Fibroblast of lung (primary cell): ENCODE measurements around the gene TUT1.

Experiments used
- EZH2 ChIP-seq: IDR thresholded peaks from 2 replicates; pipeline ENCODE4 v1.5.1; 2012; ENCODE audit warnings: low read length, control low read depth, mild to moderate bottlenecking; ENCODE audit errors: missing control alignments
- TF ChIP-seq, protein P1 (sequence below), 2 donors: IDR thresholded peaks in 1 of 2; conservative IDR thresholded peaks in 1 of 2; 1 replicate in 1 of 2; 2 replicates in 1 of 2; pipeline ENCODE4 v1.5.1; 2011 to 2012; ENCODE audit warnings: low read length in 2 of 2, control low read depth in 1 of 2, inconsistent platforms in 1 of 2, low read depth in 1 of 2, mild to moderate bottlenecking in 1 of 2

DNA sequence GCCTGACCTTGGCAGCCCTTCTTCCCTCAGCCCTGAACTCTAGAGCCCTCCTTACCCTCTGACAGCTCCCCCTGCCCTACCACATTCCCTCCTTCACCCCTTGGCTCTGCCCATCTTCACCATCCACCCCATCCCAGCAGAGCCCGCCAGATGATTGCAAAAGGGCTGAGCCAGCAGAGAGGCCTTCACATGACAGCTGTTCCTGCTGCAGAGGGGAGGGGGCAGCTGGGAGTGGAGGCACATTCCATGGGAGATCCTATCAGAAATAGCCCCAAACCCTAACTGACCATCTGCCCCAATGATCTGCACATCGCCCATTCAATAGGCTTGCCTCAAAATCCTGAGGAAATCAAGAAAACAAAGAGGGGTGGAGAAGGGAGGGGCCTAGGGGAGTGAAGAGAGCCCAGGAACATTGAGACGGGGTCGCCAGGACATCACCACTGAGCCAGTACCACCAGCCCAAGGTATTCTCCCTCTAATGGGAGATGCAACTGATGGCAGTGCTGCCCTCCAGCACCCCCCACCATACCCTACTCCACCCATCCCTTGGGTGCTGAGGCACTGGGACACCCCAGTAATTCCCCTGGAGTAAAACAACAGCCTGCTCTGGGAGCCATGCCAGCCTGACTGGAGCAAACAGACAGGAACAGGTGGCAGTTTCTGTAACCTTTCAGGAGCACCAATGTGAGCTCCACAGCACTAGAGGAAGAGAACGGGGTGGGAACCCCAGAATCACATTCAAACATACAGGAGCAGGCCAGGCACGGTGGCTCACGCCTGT lies 36.7 kb downstream of the TUT1 start:
- TF ChIP-seq, protein P1, sequence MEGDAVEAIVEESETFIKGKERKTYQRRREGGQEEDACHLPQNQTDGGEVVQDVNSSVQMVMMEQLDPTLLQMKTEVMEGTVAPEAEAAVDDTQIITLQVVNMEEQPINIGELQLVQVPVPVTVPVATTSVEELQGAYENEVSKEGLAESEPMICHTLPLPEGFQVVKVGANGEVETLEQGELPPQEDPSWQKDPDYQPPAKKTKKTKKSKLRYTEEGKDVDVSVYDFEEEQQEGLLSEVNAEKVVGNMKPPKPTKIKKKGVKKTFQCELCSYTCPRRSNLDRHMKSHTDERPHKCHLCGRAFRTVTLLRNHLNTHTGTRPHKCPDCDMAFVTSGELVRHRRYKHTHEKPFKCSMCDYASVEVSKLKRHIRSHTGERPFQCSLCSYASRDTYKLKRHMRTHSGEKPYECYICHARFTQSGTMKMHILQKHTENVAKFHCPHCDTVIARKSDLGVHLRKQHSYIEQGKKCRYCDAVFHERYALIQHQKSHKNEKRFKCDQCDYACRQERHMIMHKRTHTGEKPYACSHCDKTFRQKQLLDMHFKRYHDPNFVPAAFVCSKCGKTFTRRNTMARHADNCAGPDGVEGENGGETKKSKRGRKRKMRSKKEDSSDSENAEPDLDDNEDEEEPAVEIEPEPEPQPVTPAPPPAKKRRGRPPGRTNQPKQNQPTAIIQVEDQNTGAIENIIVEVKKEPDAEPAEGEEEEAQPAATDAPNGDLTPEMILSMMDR (conservative IDR thresholded peaks at IDR 0.05 in 1 of 2, IDR thresholded peaks at IDR 0.05 in 1 of 2; ENCODE audit: low read depth in 1 of 2, low read length in 2 of 2), result no peak
- TF ChIP-seq EZH2, result no peak
